Breast epithelium (tissue), 3 donors: Measurements from ENCODE around the gene FOXE3.

Experiments
- CTCF ChIP-seq, 3 donors: fragments of 450-650 bp; IDR thresholded peaks; one replicate each; pipeline ENCODE4 v1.5.1; 2016 to 2017; ENCODE audit warnings: antibody characterized with exemption in 3 of 3, mild to moderate bottlenecking in 3 of 3, moderate library complexity in 3 of 3
- POLR2A ChIP-seq: fragments of 450-650 bp; IDR thresholded peaks from one replicate; pipeline ENCODE4 v1.6.1; 2016; ENCODE audit warnings: antibody characterized with exemption, mild to moderate bottlenecking, moderate library complexity

- TF ChIP-seq CTCF (IDR thresholded peaks at IDR 0.05) (no peak), POLR2A (no peak)
Observed at GRCh38 chr1:47436979-47437446, 20.9 kb downstream of the FOXE3 start.
